Activated CD4-positive, alpha-beta T cell treated with anti-CD3 and anti-CD28 coated beads for 1 hour (primary cell): ENCODE measurements around the gene PIN4.
A peak's percentile ranks its signal among the peaks of the same experiment; 100 is the strongest.
"Not testable (repeated sequence)": the region's sequence is repeated elsewhere in the genome, so short reads cannot be mapped to it uniquely, and the experiment has no call there.

Experiments used
- DNase-seq: peaks from one replicate; pipeline ENCODE4 v3.0.0-alpha.2; 2020

Gene PIN4

GRCh38 chrX:72181178-72182125 lies at the start of gene PIN4:
Gene PIN4 (plus strand): TSS chrX:72181757. CDS start chrX:72181786, 29 bp downstream.
- DNase-seq, result peak; percentile 71

GRCh38 chrX:72132456-72132855 lies 49.1 kb upstream of the PIN4 start:
- no peak for DNase-seq

- no peak for DNase-seq
These were observed 47.6 kb upstream of the PIN4 start for GRCh38 chrX:72133851-72134546.

- DNase-seq, result no peak
These were observed 43.6 kb upstream of the PIN4 start for GRCh38 chrX:72137846-72138495.

- DNase-seq, result no peak
These were observed 42.0 kb upstream of the PIN4 start for GRCh38 chrX:72139538-72139937.

GRCh38 chrX:72141372-72142004 lies 40.1 kb upstream of the PIN4 start:
- DNase-seq, result no peak

- no peak for DNase-seq
These were observed 39.3 kb upstream of the PIN4 start for GRCh38 chrX:72142094-72142793.

- no peak for DNase-seq
These were observed 38.6 kb upstream of the PIN4 start for GRCh38 chrX:72142794-72143608.

- no peak for DNase-seq
These were observed 38.0 kb upstream of the PIN4 start for GRCh38 chrX:72143609-72143907.

- DNase-seq, result no peak
These were observed 36.4 kb upstream of the PIN4 start for GRCh38 chrX:72145181-72145580.

- no peak for DNase-seq
These were observed 35.0 kb upstream of the PIN4 start for GRCh38 chrX:72146527-72146926.

GRCh38 chrX:72158773-72159172 lies 22.8 kb upstream of the PIN4 start:
- DNase-seq, result no peak

- no peak for DNase-seq
These were observed 21.8 kb upstream of the PIN4 start for GRCh38 chrX:72159769-72160168.

- DNase-seq, result no peak
These were observed 16.0 kb upstream of the PIN4 start for GRCh38 chrX:72165551-72165950.

- DNase-seq, result peak; percentile 8
These were observed 12.4 kb upstream of the PIN4 start for GRCh38 chrX:72169008-72169728.

- DNase-seq, result not testable (repeated sequence)
These were observed 5.3 kb upstream of the PIN4 start for GRCh38 chrX:72176289-72176688.

GRCh38 chrX:72176981-72177380 lies 4.6 kb upstream of the PIN4 start:
- DNase-seq, result no peak

- no peak for DNase-seq
These were observed 1.0 kb upstream of the PIN4 start for GRCh38 chrX:72180539-72180938.

- no peak for DNase-seq
These were observed 1.4 kb downstream of the PIN4 start for GRCh38 chrX:72182924-72183323.

- no peak for DNase-seq
These were observed 20.4 kb downstream of the PIN4 start for GRCh38 chrX:72201836-72202536.
